Spleen (tissue), 11 donors: ENCODE results near the gene SS18. TPM values are rescaled to one million over a fixed set of nuclear protein-coding genes. Genes with fewer than 3 reads are reported as not detected.
A peak's percentile ranks its signal among the peaks of the same experiment; 100 is the strongest.

ENCODE experiments used
- DNase-seq: peaks from one replicate; pipeline ENCODE4 v3.0.0-alpha.2; 2020
- H3K27ac ChIP-seq, 8 donors: fragments of 200-600 bp; sonication (generic) in 7 of 8; 1 replicate in 4 of 8; 2 replicates in 4 of 8; pipeline versions ENCODE4 v1.5.0 to v1.8.0; 2016 to 2021; ENCODE audit warnings: inconsistent platforms in 4 of 8, mild to moderate bottlenecking in 4 of 8, moderate library complexity in 1 of 8
- H3K27me3 ChIP-seq, 7 donors: fragments of 200-600 bp; sonication (generic) in 6 of 7; replicated peaks in 1 of 7; 1 replicate in 4 of 7; 2 replicates in 3 of 7; pipeline versions ENCODE4 v1.5.0 to v1.8.0; 2016 to 2021; ENCODE audit warnings: inconsistent platforms in 3 of 7, mild to moderate bottlenecking in 1 of 7
- H3K36me3 ChIP-seq, 6 donors: fragments of 200-600 bp; sonication (generic) in 5 of 6; 1 replicate in 4 of 6; 2 replicates in 2 of 6; pipeline versions ENCODE4 v1.5.0 to v1.8.0; 2016 to 2021; ENCODE audit warnings: inconsistent platforms in 2 of 6
- H3K4me1 ChIP-seq, 6 donors: fragments of 200-600 bp; sonication (generic) in 5 of 6; 1 replicate in 3 of 6; 2 replicates in 3 of 6; pipeline versions ENCODE4 v1.5.0 to v1.8.0; 2016 to 2021; ENCODE audit warnings: inconsistent platforms in 3 of 6
- H3K4me3 ChIP-seq, 8 donors: fragments of 200-600 bp; sonication (generic) in 7 of 8; 1 replicate in 4 of 8; 2 replicates in 4 of 8; pipeline versions ENCODE4 v1.5.0 to v1.8.0; 2016 to 2021; ENCODE audit warnings: inconsistent platforms in 4 of 8, mild to moderate bottlenecking in 4 of 8, moderate library complexity in 2 of 8
- H3K9me3 ChIP-seq, 8 donors: fragments of 200-600 bp; sonication (generic) in 7 of 8; 1 replicate in 4 of 8; 2 replicates in 4 of 8; pipeline versions ENCODE4 v1.5.0 to v1.8.0; 2016 to 2021; ENCODE audit warnings: inconsistent platforms in 4 of 8
- CTCF ChIP-seq, 11 experiments: fragments of 200-600 bp in 7 of 11; fragments of 450-650 bp in 4 of 11; sonication (generic) in 4 of 11; IDR thresholded peaks in 8 of 11; conservative IDR thresholded peaks in 3 of 11; 1 replicate in 7 of 11; 2 replicates in 4 of 11; pipeline versions ENCODE4 v1.4.0 to v1.8.0; 2016 to 2021; ENCODE audit warnings: antibody characterized with exemption in 11 of 11, inconsistent platforms in 4 of 11, mild to moderate bottlenecking in 1 of 11
- POLR2A ChIP-seq, 3 donors: fragments of 450-650 bp; IDR thresholded peaks; one replicate each; pipeline ENCODE4 v1.5.1; 2017; ENCODE audit warnings: antibody characterized with exemption in 3 of 3, mild to moderate bottlenecking in 1 of 3
- POLR2AphosphoS5 ChIP-seq, 3 donors: sonication (generic); formaldehyde crosslinking; IDR thresholded peaks; one replicate each; pipeline ENCODE4 v1.5.1; 2017; ENCODE audit warnings: antibody characterized with exemption in 3 of 3
- WGBS, 5 donors: extraction: QIAGEN DNeasy Blood & Tissue Kit in 3 of 5; methylation state at CpG; one replicate each; pipeline versions ENCODE4 v1.1.5 to v1.1.7; 2013 to 2018; 5-methylcytosine and 5-hydroxymethylcytosine counted together
- intact Hi-C: fragments of 100-400 bp; cut with DNase I; formaldehyde crosslinking; loops from one replicate; pipeline ENCODE4 v1.15.0; 2023; ENCODE audit warnings: low total_unique reads
- polyA plus RNA-seq, 3 donors: library from polyadenylated mRNA; stranded (reverse); fragments of 200-250 nt; gene quantifications; one replicate each; pipeline ENCODE4 v1.2.1, GENCODE V29; 2013
- total RNA-seq, 7 donors: library from RNA; depleted of rRNA in 3 of 7; stranded (reverse); fragments of >200 nt in 3 of 7; fragmentation: NEBNext Ultra II Directional in 4 of 7; extraction: Animal tissue kit (Norgen Biotek cat#: 25700) in 4 of 7; gene quantifications; one replicate each; pipeline versions ENCODE4 v1.1.0 to v1.2.1, GENCODE V29; 2016 to 2021
- donor health status: healthy with polysubstance abuse.
- donor health status: DM: no; HTN: no; CAD: no; lungs with moderate emphysema.
- donor health status: DM: no; HTN: no; CAD: no.
- donor health status: Bipolar disorder and iron deficiency.
- donor health status: healthy.
- donor health status: DM: no; HTN: no; CAD: no.
- donor health status: DM: yes; HTN: yes; CAD: no.

The SS18 gene
- total and polyA plus RNA-seq, 10 donors, result 26.8 to 250 (median 69.8) TPM

- H3K36me3 ChIP-seq, result no peaks in the 10 kb centered on the region
- no peaks in the 10 kb centered on the region for H3K4me1 ChIP-seq
- no peak overlapping the region for H3K4me3 ChIP-seq
- 44 to 100% (median 95%) methylated on average over 1 of the region's 1 CpG for WGBS, 5 donors
- no peak overlapping the region for H3K27ac ChIP-seq
- TF ChIP-seq CTCF (IDR thresholded peaks at IDR 0.05 in 8 of 11, conservative IDR thresholded peaks at IDR 0.05 in 3 of 11), result no peak
- no peak for TF ChIP-seq POLR2AphosphoS5 (IDR thresholded peaks at IDR 0.05)
- no peak for TF ChIP-seq POLR2A (IDR thresholded peaks at IDR 0.05)
- intact Hi-C loops, result no loop called here
- no peak for DNase-seq
- H3K9me3 ChIP-seq, result peaks cover 0 to 16% (median 6%) of the 10 kb centered on the region in 8 donors
- no peaks in the 10 kb centered on the region for H3K27me3 ChIP-seq
These were observed 6.4 kb upstream of the SS18 start for GRCh38 chr18:26096852-26097251.

- Histone ChIP-seq H3K4me1 (peaks cover 12 to 46% (median 41%) of the 10 kb centered on the region in 6 donors), H3K9me3 (peaks cover 0 to 3% (median 0%) of the 10 kb centered on the region in 8 donors), H3K4me3 (peak overlapping the region; percentile 92 to 98 (median 96)), H3K27ac (peak overlapping the region; percentile 93 to 99 (median 96)), H3K36me3 (peaks cover 0 to 11% (median 3%) of the 10 kb centered on the region in 6 donors), H3K27me3 (no peaks in the 10 kb centered on the region)
- no peak for TF ChIP-seq CTCF (IDR thresholded peaks at IDR 0.05 in 8 of 11, conservative IDR thresholded peaks at IDR 0.05 in 3 of 11)
- TF ChIP-seq POLR2AphosphoS5 (IDR thresholded peaks at IDR 0.05), result peak in 1 of 3 donors; percentile 2
- DNase-seq, result no peak
- intact Hi-C loops, result no loop called here
- WGBS, 5 donors, result 4 to 7% (median 5%) methylated on average over 28 to 29 of the region's 29 CpGs
These were observed 726 bp upstream of the SS18 start for GRCh38 chr18:26091047-26091630.

GRCh38 chr18:26089293-26090129 is 902 bp downstream of the SS18 start:
- DNase-seq, result no peak
- Histone ChIP-seq H3K27me3 (no peaks in the 10 kb centered on the region), H3K27ac (peak overlapping the region; percentile 93 to 99 (median 96)), H3K9me3 (no peaks in the 10 kb centered on the region), H3K4me1 (peaks cover 12 to 62% (median 42%) of the 10 kb centered on the region in 6 donors), H3K36me3 (peaks cover 0 to 27% (median 12%) of the 10 kb centered on the region in 6 donors), H3K4me3 (peak overlapping the region; percentile 92 to 98 (median 96))
- TF ChIP-seq POLR2A (IDR thresholded peaks at IDR 0.05), result no peak
- no peak for TF ChIP-seq CTCF (IDR thresholded peaks at IDR 0.05 in 8 of 11, conservative IDR thresholded peaks at IDR 0.05 in 3 of 11)
- TF ChIP-seq POLR2AphosphoS5 (IDR thresholded peaks at IDR 0.05), result no peak
- WGBS, 5 donors, result 2 to 4% (median 3%) methylated on average over 32 to 35 of the region's 35 CpGs
- intact Hi-C loops, result no loop called here

- Histone ChIP-seq H3K27ac (peak overlapping the region in 1 of 8 donors; percentile 98), H3K9me3 (no peaks in the 10 kb centered on the region), H3K36me3 (peaks cover 0 to 38% (median 18%) of the 10 kb centered on the region in 6 donors), H3K4me1 (peaks cover 12 to 62% (median 42%) of the 10 kb centered on the region in 6 donors), H3K4me3 (peak overlapping the region in 4 of 8 donors; percentile 92 to 98 (median 98)), H3K27me3 (no peaks in the 10 kb centered on the region)
- 28 to 46% (median 33%) methylated on average over 3 of the region's 3 CpGs for WGBS, 5 donors
- intact Hi-C loops, result no loop called here
- DNase-seq, result no peak
- no peak for TF ChIP-seq CTCF (IDR thresholded peaks at IDR 0.05 in 8 of 11, conservative IDR thresholded peaks at IDR 0.05 in 3 of 11)
- no peak for TF ChIP-seq POLR2AphosphoS5 (IDR thresholded peaks at IDR 0.05)
- TF ChIP-seq POLR2A (IDR thresholded peaks at IDR 0.05), result no peak
These were observed 1.9 kb downstream of the SS18 start for GRCh38 chr18:26088487-26088886.
